IMR-90 (cell line): Measurements from ENCODE around the gene FAM170A.

ENCODE experiments used
- BHLHE40 ChIP-seq: fragments of 150-350 bp; IDR thresholded peaks from 2 replicates; pipeline ENCODE4 v1.6.1; 2016; ENCODE audit warnings: mild to moderate bottlenecking, low read depth, low read length
- CEBPB ChIP-seq: IDR thresholded peaks from 2 replicates; pipeline ENCODE4 v1.6.1; 2012; ENCODE audit warnings: low read depth, low read length, improper control_type of control experiment
- CTCF ChIP-seq: conservative IDR thresholded peaks from 2 replicates; pipeline ENCODE4 v1.5.1; 2012; ENCODE audit warnings: mild to moderate bottlenecking, low read depth, low read length, improper control_type of control experiment
- MAFK ChIP-seq: IDR thresholded peaks from 2 replicates; pipeline ENCODE4 v1.6.1; 2012; ENCODE audit warnings: low read depth, low read length, improper control_type of control experiment
- MAZ ChIP-seq: IDR thresholded peaks from 2 replicates; pipeline ENCODE4 v1.6.1; 2012; ENCODE audit warnings: low read depth, mild to moderate bottlenecking, low read length, improper control_type of control experiment, moderate library complexity, borderline replicate concordance
- POLR2A ChIP-seq: IDR thresholded peaks from 2 replicates; pipeline ENCODE4 v1.6.1; 2012; ENCODE audit warnings: mild to moderate bottlenecking, low read depth, low read length
- RFX5 ChIP-seq: IDR thresholded peaks from 2 replicates; pipeline ENCODE4 v1.8.0; 2012; ENCODE audit warnings: low read depth, mild to moderate bottlenecking, low read length, moderate library complexity
- SMC3 ChIP-seq: fragments of 150-350 bp; IDR thresholded peaks from 2 replicates; pipeline ENCODE4 v1.6.1; 2016; ENCODE audit warnings: low read depth, mild to moderate bottlenecking, antibody characterized with exemption, low read length, moderate library complexity
- USF2 ChIP-seq: fragments of 150-350 bp; IDR thresholded peaks from 2 replicates; pipeline ENCODE4 v1.6.1; 2017; ENCODE audit warnings: mild to moderate bottlenecking, antibody characterized with exemption, low read length, low read depth

GRCh38 chr5:119655061-119655460 is 25.7 kb downstream of the FAM170A start:
- TF ChIP-seq CTCF (no peak), POLR2A (no peak), SMC3 (no peak), RFX5 (no peak), MAFK (no peak), USF2 (no peak), BHLHE40 (no peak), MAZ (no peak), CEBPB (no peak)
